HepG2 (cell line): Measurements from ENCODE around the gene B3GNT2. TPM values are rescaled to one million over a fixed set of nuclear protein-coding genes. Genes with fewer than 3 reads are reported as not detected.

Experiments
- ATAC-seq: fragments of 200-7000 bp; cut with Tn5 transposase; 3 replicates; pipeline ENCODE4 v1.9.1; 2020; ENCODE audit warnings: mild to moderate bottlenecking, moderate library complexity
- BruUV-seq: library from RNA; stranded (reverse); fragments of 400-500 nt; replicated peaks from 2 replicates; lab custom pipeline; 2021; lab: Mats Ljungman, UMichigan
- CTCF ChIA-PET: fragments of 300-600 bp; formaldehyde crosslinking; extraction: SDS; loops from one replicate; lab custom pipeline; 2021; ENCODE audit warnings: low total read pairs, inconsistent platforms, low intra/inter-chr PET ratio; lab: Yijun Ruan, JAX
- POLR2A ChIA-PET: fragments of 350-600 bp; sonication (Branson Sonifier 250); formaldehyde crosslinking; loops from one replicate; lab custom pipeline; 2020; ENCODE audit warnings: antibody characterized with exemption, inconsistent platforms; lab: Yijun Ruan, JAX
- DNase-seq: peaks from one replicate; pipeline ENCODE4 v3.0.0-alpha.2; 2015; ENCODE audit warnings: low spot score
- FAIRE-seq: peaks from 3 replicates; lab custom pipeline; 2011; peaks lifted over from hg19 to GRCh38; lab: Jason Lieb, UNC
- H2AFZ ChIP-seq: one replicate; pipeline ENCODE4 v1.6.1; 2011; ENCODE audit warnings: low read length, inconsistent platforms
- H3K27ac ChIP-seq: fragments of 300-600 bp; 3 replicates; pipeline ENCODE4 v1.8.0; 2011; ENCODE audit warnings: mixed run types, mild to moderate bottlenecking, mixed read lengths, low read length, inconsistent platforms; ENCODE audit not compliant: insufficient read depth; ENCODE audit errors: extremely low read length
- H3K27me3 ChIP-seq, 2 experiments: fragments of 200-600 bp in 1 of 2; 2 replicates in 1 of 2; 3 replicates in 1 of 2; pipeline versions ENCODE4 v1.6.0 to v1.8.0; 2011; ENCODE audit warnings: low read length in 2 of 2, mild to moderate bottlenecking in 2 of 2, moderate library complexity in 2 of 2, inconsistent platforms in 1 of 2; ENCODE audit not compliant: insufficient read depth in 2 of 2, control insufficient read depth in 1 of 2
- H3K36me3 ChIP-seq, 2 experiments: fragments of 200-600 bp in 1 of 2; replicated peaks in 1 of 2; 2 replicates in 1 of 2; 3 replicates in 1 of 2; pipeline versions ENCODE4 v1.5.1 to v1.8.0; 2011; ENCODE audit warnings: low read length in 2 of 2, inconsistent platforms in 1 of 2; ENCODE audit not compliant: insufficient read depth in 2 of 2, control insufficient read depth in 1 of 2
- H3K4me1 ChIP-seq: 2 replicates; pipeline ENCODE4 v1.5.1; 2012; ENCODE audit warnings: low read length, inconsistent platforms; ENCODE audit not compliant: insufficient read depth
- H3K4me2 ChIP-seq: 2 replicates; pipeline ENCODE4 v1.6.0; 2011; ENCODE audit warnings: low read depth, low read length, inconsistent platforms
- H3K4me3 ChIP-seq, 3 experiments: fragments of 200-600 bp in 1 of 3; sonication (generic), shearing (Covaris generic) in 1 of 3; replicated peaks in 1 of 3; 2 replicates each; pipeline ENCODE4 v1.5.1; 2011 to 2016; ENCODE audit warnings: low read length in 3 of 3, inconsistent platforms in 2 of 3, low read depth in 2 of 3, mild to moderate bottlenecking in 2 of 3, control low read depth in 1 of 3, mixed read lengths in 1 of 3; ENCODE audit not compliant: insufficient read depth in 1 of 3
- H3K79me2 ChIP-seq: one replicate; pipeline ENCODE4 v1.6.1; 2011; ENCODE audit warnings: low read length, inconsistent platforms; ENCODE audit not compliant: insufficient read depth
- H3K9ac ChIP-seq: 2 replicates; pipeline ENCODE4 v1.6.0; 2011; ENCODE audit warnings: mild to moderate bottlenecking, low read depth, low read length, inconsistent platforms; ENCODE audit not compliant: insufficient read depth
- H3K9me3 ChIP-seq: 2 replicates; pipeline ENCODE4 v1.5.1; 2012; ENCODE audit warnings: mild to moderate bottlenecking, low read length
- H4K20me1 ChIP-seq: 2 replicates; pipeline ENCODE4 v1.6.0; 2011; ENCODE audit warnings: inconsistent platforms, mild to moderate bottlenecking, low read length, moderate library complexity; ENCODE audit not compliant: insufficient read depth
- BRD4 ChIP-seq: sonication (generic); formaldehyde crosslinking; IDR thresholded peaks from 2 replicates; pipeline ENCODE4 v1.4.0; 2020; ENCODE audit warnings: missing genetic modification reagents
- GPN1 ChIP-seq: sonication (generic); formaldehyde crosslinking; IDR thresholded peaks from 2 replicates; pipeline ENCODE4 v1.5.1; 2020; ENCODE audit warnings: missing genetic modification reagents, borderline replicate concordance
- NCOR1 ChIP-seq: fragments of 200-600 bp; sonication (generic); IDR thresholded peaks from 2 replicates; pipeline ENCODE4 v1.7.0; 2017; ENCODE audit warnings: antibody characterized with exemption, low read length, borderline replicate concordance
- PLRG1 ChIP-seq: fragments of 450-650 bp; conservative IDR thresholded peaks from 2 replicates; pipeline ENCODE4 v1.6.1; 2016
- TEAD3 ChIP-seq: optimal IDR thresholded peaks from 2 replicates; pipeline ENCODE3; 2016; ENCODE audit warnings: borderline replicate concordance
- WGBS: methylation state at CpG from one replicate; pipeline ENCODE4 v1.1.6; 2017; ENCODE audit warnings: low lambda C conversion rate; 5-methylcytosine and 5-hydroxymethylcytosine counted together
- in situ Hi-C: cut with HindIII; loops from 2 replicates; pipeline ENCODE4 v1.10.0; 2017; ENCODE audit warnings: low pct_unique_long_range_greater_than_20kb; ENCODE audit not compliant: extremely low pct_ligation_motif_present
- intact Hi-C: fragments of 100-400 bp; cut with micrococcal nuclease; formaldehyde crosslinking; loops from one replicate; pipeline ENCODE4 v1.10.0; 2022; ENCODE audit not compliant: unreplicated experiment
- polyA plus RNA-seq, 8 experiments: library from polyadenylated mRNA; depleted of rRNA in 3 of 8; stranded (reverse) in 7 of 8; unstranded in 1 of 8; fragments of >200 nt; fragmentation: Illumina TruSeq in 4 of 8; extraction: Trizol in 4 of 8; gene quantifications; 2 replicates each; pipeline versions ENCODE4 v1.2.1 to v1.2.3, GENCODE V29; 2011 to 2016; ENCODE audit warnings: low read depth in 4 of 8, missing spikeins in 1 of 8, mixed read lengths in 1 of 8; ENCODE audit not compliant: insufficient read depth in 1 of 8
- total RNA-seq, 5 experiments: library from RNA; depleted of rRNA; stranded (reverse); fragments of >200 nt; fragmentation: Illumina TruSeq; extraction: Trizol; gene quantifications; 2 replicates each; pipeline ENCODE4 v1.2.3, GENCODE V29; 2016; ENCODE audit warnings: low read depth in 1 of 5
- TF ChIP-seq, protein P1 (sequence below): sonication (generic); formaldehyde crosslinking; IDR thresholded peaks from one replicate; pipeline ENCODE4 v1.5.1; 2020; ENCODE audit warnings: mild to moderate bottlenecking, missing genetic modification reagents; ENCODE audit errors: not compliant biosample characterization

The B3GNT2 gene
- total and polyA plus RNA-seq, 2 of the 13 experiments (the other 11 are each of a cell fraction or from before 2014, with no cell fraction given): 26.3 to 28.5 TPM

DNA sequence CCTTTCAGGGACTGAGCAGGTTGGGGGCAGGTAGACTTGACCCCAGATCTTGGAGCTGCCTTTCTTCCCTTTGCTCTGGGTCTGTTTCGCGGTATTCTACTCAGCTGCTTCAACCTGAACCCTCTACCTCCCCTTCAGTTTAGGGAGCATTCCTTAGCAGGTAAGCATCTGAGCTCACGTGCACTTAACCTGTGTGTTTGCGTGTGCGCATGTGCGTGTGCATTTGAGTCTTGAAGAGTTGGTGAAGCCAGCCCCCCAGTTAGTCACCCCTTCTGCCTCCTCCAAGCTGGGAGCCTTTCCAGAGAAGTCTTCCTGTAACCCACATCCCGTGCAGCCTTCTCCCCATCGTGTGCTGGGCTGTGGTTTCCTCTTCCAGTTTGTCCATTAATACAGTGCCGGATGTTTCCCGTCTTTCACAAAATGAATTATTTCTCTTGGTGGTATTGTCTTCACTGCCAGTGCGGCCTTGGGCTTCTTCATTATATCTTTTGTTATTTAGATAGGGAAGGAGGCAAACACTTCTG is 33.2 kb downstream of the B3GNT2 start (continued):
- TF ChIP-seq, protein P1, sequence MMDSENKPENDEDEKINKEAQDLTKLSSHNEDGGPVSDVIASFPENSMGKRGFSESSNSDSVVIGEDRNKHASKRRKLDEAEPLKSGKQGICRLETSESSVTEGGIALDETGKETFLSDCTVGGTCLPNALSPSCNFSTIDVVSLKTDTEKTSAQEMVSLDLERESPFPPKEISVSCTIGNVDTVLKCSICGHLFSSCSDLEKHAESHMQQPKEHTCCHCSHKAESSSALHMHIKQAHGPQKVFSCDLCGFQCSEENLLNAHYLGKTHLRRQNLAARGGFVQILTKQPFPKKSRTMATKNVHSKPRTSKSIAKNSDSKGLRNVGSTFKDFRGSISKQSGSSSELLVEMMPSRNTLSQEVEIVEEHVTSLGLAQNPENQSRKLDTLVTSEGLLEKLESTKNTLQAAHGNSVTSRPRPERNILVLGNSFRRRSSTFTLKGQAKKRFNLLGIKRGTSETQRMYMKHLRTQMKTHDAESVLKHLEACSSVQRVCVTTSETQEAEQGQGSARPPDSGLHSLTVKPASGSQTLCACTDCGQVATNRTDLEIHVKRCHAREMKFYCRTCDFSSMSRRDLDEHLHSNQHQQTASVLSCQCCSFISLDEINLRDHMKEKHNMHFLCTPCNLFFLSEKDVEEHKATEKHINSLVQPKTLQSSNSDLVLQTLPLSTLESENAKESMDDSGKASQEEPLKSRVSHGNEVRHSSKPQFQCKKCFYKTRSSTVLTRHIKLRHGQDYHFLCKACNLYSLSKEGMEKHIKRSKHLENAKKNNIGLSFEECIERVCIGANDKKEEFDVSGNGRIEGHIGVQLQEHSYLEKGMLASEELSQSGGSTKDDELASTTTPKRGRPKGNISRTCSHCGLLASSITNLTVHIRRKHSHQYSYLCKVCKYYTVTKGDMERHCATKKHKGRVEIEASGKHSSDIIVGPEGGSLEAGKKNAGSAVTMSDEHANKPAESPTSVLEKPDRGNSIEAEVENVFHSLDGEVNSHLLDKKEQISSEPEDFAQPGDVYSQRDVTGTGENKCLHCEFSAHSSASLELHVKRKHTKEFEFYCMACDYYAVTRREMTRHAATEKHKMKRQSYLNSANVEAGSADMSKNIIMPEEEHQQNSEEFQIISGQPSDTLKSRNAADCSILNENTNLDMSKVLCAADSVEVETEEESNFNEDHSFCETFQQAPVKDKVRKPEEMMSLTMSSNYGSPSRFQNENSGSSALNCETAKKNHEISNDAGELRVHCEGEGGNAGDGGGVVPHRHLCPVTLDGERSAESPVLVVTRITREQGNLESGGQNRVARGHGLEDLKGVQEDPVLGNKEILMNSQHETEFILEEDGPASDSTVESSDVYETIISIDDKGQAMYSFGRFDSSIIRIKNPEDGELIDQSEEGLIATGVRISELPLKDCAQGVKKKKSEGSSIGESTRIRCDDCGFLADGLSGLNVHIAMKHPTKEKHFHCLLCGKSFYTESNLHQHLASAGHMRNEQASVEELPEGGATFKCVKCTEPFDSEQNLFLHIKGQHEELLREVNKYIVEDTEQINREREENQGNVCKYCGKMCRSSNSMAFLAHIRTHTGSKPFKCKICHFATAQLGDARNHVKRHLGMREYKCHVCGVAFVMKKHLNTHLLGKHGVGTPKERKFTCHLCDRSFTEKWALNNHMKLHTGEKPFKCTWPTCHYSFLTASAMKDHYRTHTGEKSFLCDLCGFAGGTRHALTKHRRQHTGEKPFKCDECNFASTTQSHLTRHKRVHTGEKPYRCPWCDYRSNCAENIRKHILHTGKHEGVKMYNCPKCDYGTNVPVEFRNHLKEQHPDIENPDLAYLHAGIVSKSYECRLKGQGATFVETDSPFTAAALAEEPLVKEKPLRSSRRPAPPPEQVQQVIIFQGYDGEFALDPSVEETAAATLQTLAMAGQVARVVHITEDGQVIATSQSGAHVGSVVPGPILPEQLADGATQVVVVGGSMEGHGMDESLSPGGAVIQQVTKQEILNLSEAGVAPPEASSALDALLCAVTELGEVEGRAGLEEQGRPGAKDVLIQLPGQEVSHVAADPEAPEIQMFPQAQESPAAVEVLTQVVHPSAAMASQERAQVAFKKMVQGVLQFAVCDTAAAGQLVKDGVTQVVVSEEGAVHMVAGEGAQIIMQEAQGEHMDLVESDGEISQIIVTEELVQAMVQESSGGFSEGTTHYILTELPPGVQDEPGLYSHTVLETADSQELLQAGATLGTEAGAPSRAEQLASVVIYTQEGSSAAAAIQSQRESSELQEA (CRISPR knock-in tag): no peak
- TF ChIP-seq NCOR1 (no peak), PLRG1 (no peak), BRD4 (no peak)

- intact Hi-C loops (no loop called here), in situ Hi-C loops (no loop called here)
- Histone ChIP-seq H3K27me3 (no peaks in the 10 kb centered on the region), H3K27ac (no peak overlapping the region), H3K9me3 (no peaks in the 10 kb centered on the region), H3K4me2 (no peak overlapping the region), H3K4me1 (peaks cover 23% of the 10 kb centered on the region), H3K36me3 (no peaks in the 10 kb centered on the region), H3K4me3 (no peak overlapping the region)
- POLR2A ChIA-PET: no interaction called here
- CTCF ChIA-PET: no interaction called here
- BruUV-seq: no TSS peak
- FAIRE-seq: no peak
- 75% methylated on average over 4 of the region's 4 CpGs for WGBS
- ATAC-seq: peak; percentile 15
- TF ChIP-seq GPN1 (CRISPR knock-in tag) (no peak), TEAD3 (CRISPR knock-in tag) (peak; percentile 9)
- TF ChIP-seq, all 625 proteins: peak for 1
- Histone ChIP-seq H4K20me1 (no peaks in the 10 kb centered on the region), H3K79me2 (no peaks in the 10 kb centered on the region), H3K9ac (no peak overlapping the region), H2AFZ (no peak overlapping the region)
- DNase-seq: no peak
Observed at GRCh38 chr2:62231541-62231940, 35.6 kb downstream of the B3GNT2 start.
